Prostate gland (tissue), 2 donors: ENCODE measurements around the gene PVALB.

Experiments used
- POLR2A ChIP-seq: fragments of 450-650 bp; IDR thresholded peaks from one replicate; pipeline ENCODE4 v1.6.1; 2016; ENCODE audit warnings: antibody characterized with exemption, mild to moderate bottlenecking
- TF ChIP-seq, protein P1 (sequence below), 4 experiments: fragments of 200-600 bp in 2 of 4; fragments of 450-650 bp in 2 of 4; sonication (generic) in 2 of 4; IDR thresholded peaks; 1 replicate in 3 of 4; 2 replicates in 1 of 4; pipeline ENCODE4 v1.5.1; 2016 to 2019; ENCODE audit warnings: antibody characterized with exemption in 4 of 4, mild to moderate bottlenecking in 2 of 4, moderate library complexity in 2 of 4

DNA sequence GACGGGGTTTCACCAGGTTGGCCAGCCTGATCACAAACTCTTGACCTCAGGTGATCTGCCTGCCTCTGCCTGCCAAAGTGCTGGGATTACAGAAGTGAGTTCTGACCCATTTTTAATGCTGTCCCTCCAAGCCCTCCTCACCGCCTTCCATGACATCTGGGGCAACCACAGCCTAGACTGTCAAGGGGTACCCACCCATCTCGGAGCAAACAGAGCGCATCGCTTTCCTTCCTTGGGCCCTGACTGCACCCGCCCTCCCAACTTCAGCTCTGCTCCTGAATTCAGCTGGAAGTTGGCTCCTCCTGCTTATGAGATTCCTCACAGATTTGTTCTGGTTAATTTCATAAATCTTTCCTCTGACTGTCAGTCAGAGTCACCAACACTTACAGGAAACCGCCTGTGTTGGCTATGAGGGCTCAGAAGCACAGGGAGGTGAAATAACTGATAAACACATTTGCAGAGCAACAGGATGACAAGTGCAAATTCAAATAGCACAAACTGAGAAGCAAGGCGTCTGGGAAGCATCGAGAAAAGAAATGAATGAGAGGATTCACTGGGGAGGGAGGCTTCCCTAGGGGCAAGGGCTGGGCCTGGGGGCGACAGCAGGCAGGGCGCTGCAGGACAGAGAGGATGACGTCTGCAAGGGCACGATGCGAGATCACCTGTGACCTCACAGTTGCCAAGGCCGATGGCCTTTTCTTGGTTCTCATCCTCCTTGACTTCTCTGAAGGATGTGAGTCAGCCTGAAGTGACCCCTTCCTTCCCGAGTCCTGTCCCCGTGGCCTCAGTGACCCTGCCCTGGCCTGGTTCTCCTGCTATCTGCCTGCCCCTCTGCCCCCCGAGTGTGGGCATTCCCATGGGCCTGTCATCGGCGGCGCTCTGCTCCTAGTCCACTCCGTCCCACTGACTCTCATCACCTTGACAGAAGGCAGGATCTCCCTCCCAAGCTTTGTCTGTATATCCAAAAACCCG is 47.0 kb downstream of the PVALB start:
- no peak for TF ChIP-seq POLR2A
- TF ChIP-seq, protein P1, sequence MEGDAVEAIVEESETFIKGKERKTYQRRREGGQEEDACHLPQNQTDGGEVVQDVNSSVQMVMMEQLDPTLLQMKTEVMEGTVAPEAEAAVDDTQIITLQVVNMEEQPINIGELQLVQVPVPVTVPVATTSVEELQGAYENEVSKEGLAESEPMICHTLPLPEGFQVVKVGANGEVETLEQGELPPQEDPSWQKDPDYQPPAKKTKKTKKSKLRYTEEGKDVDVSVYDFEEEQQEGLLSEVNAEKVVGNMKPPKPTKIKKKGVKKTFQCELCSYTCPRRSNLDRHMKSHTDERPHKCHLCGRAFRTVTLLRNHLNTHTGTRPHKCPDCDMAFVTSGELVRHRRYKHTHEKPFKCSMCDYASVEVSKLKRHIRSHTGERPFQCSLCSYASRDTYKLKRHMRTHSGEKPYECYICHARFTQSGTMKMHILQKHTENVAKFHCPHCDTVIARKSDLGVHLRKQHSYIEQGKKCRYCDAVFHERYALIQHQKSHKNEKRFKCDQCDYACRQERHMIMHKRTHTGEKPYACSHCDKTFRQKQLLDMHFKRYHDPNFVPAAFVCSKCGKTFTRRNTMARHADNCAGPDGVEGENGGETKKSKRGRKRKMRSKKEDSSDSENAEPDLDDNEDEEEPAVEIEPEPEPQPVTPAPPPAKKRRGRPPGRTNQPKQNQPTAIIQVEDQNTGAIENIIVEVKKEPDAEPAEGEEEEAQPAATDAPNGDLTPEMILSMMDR (IDR thresholded peaks at IDR 0.05): no peak
